Measurements from ENCODE around the gene EBF3. TPM values are rescaled to one million over a fixed set of nuclear protein-coding genes. Genes with fewer than 3 reads are reported as not detected.

EBF3 gene
- total and polyA plus RNA-seq, 9 of the 15 experiments (the other 6 are each of a cell fraction or from before 2014, with no cell fraction given): not detected

DNA sequence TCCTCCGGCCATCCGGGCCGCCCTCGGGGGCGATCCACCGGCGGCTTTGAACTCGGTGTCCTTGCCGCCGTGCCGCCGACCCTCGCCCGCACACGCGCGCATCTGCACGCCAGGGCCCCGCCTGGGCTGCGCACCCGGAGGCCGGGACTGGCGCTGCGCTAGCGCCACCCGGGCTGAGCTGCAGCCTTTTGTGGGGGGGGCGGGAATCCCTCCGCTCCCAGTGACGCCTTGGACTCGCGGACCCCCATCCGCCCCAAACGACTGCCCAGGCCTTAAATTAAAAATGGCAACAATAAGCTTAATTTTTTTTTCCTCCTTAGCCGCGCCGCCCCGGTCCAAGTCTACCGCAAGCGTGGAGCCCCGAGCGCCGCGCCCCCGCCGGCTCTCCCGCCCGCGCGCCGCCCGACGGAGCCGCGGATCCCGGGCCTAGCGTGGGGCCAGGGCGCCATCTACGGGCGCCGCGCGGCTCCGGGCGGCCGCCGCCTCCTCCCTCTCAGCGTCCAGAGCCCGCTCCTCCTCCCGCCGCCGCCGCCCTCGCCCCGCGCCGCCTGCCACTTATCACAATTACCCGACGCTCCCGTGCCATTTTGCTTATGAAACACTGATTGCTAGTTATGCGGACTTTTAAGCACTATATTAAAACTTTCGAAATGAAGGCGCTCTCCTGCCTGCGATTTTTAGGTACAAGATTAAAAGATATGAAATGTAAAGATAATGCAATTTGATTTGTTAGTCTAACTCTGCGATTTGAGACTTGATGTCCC lies 7.5 kb upstream of the EBF3 start (continued):
- TF ChIP-seq, protein P1, sequence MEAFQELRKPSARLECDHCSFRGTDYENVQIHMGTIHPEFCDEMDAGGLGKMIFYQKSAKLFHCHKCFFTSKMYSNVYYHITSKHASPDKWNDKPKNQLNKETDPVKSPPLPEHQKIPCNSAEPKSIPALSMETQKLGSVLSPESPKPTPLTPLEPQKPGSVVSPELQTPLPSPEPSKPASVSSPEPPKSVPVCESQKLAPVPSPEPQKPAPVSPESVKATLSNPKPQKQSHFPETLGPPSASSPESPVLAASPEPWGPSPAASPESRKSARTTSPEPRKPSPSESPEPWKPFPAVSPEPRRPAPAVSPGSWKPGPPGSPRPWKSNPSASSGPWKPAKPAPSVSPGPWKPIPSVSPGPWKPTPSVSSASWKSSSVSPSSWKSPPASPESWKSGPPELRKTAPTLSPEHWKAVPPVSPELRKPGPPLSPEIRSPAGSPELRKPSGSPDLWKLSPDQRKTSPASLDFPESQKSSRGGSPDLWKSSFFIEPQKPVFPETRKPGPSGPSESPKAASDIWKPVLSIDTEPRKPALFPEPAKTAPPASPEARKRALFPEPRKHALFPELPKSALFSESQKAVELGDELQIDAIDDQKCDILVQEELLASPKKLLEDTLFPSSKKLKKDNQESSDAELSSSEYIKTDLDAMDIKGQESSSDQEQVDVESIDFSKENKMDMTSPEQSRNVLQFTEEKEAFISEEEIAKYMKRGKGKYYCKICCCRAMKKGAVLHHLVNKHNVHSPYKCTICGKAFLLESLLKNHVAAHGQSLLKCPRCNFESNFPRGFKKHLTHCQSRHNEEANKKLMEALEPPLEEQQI (IDR thresholded peaks at IDR 0.05): no peak
- no peak for TF ChIP-seq NFYB (IDR thresholded peaks at IDR 0.05; ENCODE audit: extremely low read depth, insufficient read length)
- no peak for TF ChIP-seq NELFE (IDR thresholded peaks at IDR 0.05; ENCODE audit: insufficient read depth, insufficient read length)
- no peak for TF ChIP-seq ZNF644 (tag; IDR thresholded peaks at IDR 0.05; ENCODE audit: low read depth)
- TF ChIP-seq, protein P2, sequence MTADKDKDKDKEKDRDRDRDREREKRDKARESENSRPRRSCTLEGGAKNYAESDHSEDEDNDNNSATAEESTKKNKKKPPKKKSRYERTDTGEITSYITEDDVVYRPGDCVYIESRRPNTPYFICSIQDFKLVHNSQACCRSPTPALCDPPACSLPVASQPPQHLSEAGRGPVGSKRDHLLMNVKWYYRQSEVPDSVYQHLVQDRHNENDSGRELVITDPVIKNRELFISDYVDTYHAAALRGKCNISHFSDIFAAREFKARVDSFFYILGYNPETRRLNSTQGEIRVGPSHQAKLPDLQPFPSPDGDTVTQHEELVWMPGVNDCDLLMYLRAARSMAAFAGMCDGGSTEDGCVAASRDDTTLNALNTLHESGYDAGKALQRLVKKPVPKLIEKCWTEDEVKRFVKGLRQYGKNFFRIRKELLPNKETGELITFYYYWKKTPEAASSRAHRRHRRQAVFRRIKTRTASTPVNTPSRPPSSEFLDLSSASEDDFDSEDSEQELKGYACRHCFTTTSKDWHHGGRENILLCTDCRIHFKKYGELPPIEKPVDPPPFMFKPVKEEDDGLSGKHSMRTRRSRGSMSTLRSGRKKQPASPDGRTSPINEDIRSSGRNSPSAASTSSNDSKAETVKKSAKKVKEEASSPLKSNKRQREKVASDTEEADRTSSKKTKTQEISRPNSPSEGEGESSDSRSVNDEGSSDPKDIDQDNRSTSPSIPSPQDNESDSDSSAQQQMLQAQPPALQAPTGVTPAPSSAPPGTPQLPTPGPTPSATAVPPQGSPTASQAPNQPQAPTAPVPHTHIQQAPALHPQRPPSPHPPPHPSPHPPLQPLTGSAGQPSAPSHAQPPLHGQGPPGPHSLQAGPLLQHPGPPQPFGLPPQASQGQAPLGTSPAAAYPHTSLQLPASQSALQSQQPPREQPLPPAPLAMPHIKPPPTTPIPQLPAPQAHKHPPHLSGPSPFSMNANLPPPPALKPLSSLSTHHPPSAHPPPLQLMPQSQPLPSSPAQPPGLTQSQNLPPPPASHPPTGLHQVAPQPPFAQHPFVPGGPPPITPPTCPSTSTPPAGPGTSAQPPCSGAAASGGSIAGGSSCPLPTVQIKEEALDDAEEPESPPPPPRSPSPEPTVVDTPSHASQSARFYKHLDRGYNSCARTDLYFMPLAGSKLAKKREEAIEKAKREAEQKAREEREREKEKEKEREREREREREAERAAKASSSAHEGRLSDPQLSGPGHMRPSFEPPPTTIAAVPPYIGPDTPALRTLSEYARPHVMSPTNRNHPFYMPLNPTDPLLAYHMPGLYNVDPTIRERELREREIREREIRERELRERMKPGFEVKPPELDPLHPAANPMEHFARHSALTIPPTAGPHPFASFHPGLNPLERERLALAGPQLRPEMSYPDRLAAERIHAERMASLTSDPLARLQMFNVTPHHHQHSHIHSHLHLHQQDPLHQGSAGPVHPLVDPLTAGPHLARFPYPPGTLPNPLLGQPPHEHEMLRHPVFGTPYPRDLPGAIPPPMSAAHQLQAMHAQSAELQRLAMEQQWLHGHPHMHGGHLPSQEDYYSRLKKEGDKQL (CRISPR knock-in tag; IDR thresholded peaks at IDR 0.05; ENCODE audit: borderline replicate concordance): no peak
- TF ChIP-seq TSC22D4 (tag; IDR thresholded peaks at IDR 0.05): no peak
- TF ChIP-seq, protein P3, sequence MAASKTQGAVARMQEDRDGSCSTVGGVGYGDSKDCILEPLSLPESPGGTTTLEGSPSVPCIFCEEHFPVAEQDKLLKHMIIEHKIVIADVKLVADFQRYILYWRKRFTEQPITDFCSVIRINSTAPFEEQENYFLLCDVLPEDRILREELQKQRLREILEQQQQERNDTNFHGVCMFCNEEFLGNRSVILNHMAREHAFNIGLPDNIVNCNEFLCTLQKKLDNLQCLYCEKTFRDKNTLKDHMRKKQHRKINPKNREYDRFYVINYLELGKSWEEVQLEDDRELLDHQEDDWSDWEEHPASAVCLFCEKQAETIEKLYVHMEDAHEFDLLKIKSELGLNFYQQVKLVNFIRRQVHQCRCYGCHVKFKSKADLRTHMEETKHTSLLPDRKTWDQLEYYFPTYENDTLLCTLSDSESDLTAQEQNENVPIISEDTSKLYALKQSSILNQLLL (CRISPR knock-in tag; IDR thresholded peaks at IDR 0.05; ENCODE audit: borderline replicate concordance): no peak
- TF ChIP-seq PURB (CRISPR knock-in tag; IDR thresholded peaks at IDR 0.05; ENCODE audit: low read depth): no peak
- TF ChIP-seq, protein P4, sequence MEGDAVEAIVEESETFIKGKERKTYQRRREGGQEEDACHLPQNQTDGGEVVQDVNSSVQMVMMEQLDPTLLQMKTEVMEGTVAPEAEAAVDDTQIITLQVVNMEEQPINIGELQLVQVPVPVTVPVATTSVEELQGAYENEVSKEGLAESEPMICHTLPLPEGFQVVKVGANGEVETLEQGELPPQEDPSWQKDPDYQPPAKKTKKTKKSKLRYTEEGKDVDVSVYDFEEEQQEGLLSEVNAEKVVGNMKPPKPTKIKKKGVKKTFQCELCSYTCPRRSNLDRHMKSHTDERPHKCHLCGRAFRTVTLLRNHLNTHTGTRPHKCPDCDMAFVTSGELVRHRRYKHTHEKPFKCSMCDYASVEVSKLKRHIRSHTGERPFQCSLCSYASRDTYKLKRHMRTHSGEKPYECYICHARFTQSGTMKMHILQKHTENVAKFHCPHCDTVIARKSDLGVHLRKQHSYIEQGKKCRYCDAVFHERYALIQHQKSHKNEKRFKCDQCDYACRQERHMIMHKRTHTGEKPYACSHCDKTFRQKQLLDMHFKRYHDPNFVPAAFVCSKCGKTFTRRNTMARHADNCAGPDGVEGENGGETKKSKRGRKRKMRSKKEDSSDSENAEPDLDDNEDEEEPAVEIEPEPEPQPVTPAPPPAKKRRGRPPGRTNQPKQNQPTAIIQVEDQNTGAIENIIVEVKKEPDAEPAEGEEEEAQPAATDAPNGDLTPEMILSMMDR (IDR thresholded peaks at IDR 0.05 in 2 of 3, conservative IDR thresholded peaks at IDR 0.05 in 1 of 3; ENCODE audit: insufficient read depth in 2 of 3, low read depth in 1 of 3, low read length in 3 of 3): peak in 2 of 3 experiments; percentile 26 to 42; a peak in 2 of 6 replicates
- TF ChIP-seq, protein P5, sequence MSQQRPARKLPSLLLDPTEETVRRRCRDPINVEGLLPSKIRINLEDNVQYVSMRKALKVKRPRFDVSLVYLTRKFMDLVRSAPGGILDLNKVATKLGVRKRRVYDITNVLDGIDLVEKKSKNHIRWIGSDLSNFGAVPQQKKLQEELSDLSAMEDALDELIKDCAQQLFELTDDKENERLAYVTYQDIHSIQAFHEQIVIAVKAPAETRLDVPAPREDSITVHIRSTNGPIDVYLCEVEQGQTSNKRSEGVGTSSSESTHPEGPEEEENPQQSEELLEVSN (IDR thresholded peaks at IDR 0.05; ENCODE audit: borderline replicate concordance in 1 of 2, extremely low read depth in 1 of 2, insufficient read depth in 1 of 2, insufficient read length in 1 of 2, low read depth in 1 of 2, low read length in 1 of 2, poor library complexity in 1 of 2, severe bottlenecking in 1 of 2): peak in 1 of 2 experiments; percentile 16
- 0 out of 2 replicates have a peak, but pooled peaks have one; percentile 15 for TF ChIP-seq CXXC5 (CRISPR knock-in tag; IDR thresholded peaks at IDR 0.05)
- no peak for TF ChIP-seq FOXA1 (IDR thresholded peaks at IDR 0.05; ENCODE audit: borderline replicate concordance)
- TF ChIP-seq CHD1 (IDR thresholded peaks at IDR 0.05; ENCODE audit: low read length): no peak
